NCI-H446 treated with DMSO at 0.1 percent for 48 hours (cell line): ENCODE data around the gene SCRN3.
"Not testable (repeated sequence)": the region's sequence is repeated elsewhere in the genome, so short reads cannot be mapped to it uniquely, and the experiment has no call there.

Source experiments
- DNase-seq: peaks from one replicate; lab custom pipeline; 2025; lab: John Stamatoyannopoulos, UW

Gene SCRN3

GRCh38 chr2:174395284-174395968, at the start of gene SCRN3:
Gene SCRN3 (plus strand): TSS chr2:174395730. CDS start chr2:174398284, 2,554 bp downstream.
- peak; percentile 3 for DNase-seq

- no peak for DNase-seq
These were observed 45.5 kb upstream of the SCRN3 start for GRCh38 chr2:174350018-174350417.

GRCh38 chr2:174350593-174351181, 44.8 kb upstream of the SCRN3 start:
- no peak for DNase-seq

GRCh38 chr2:174353004-174353403, 42.5 kb upstream of the SCRN3 start:
- no peak for DNase-seq

- DNase-seq = no peak
These were observed 39.2 kb upstream of the SCRN3 start for GRCh38 chr2:174356347-174356746.

GRCh38 chr2:174359663-174360062, 35.9 kb upstream of the SCRN3 start:
- DNase-seq = not testable (repeated sequence)

GRCh38 chr2:174362949-174363348, 32.6 kb upstream of the SCRN3 start:
- DNase-seq = no peak

- DNase-seq = not testable (repeated sequence)
These were observed 31.9 kb upstream of the SCRN3 start for GRCh38 chr2:174363492-174364225.

GRCh38 chr2:174364628-174365027, 30.9 kb upstream of the SCRN3 start:
- no peak for DNase-seq

- no peak for DNase-seq
These were observed 30.0 kb upstream of the SCRN3 start for GRCh38 chr2:174365571-174365970.

- DNase-seq = no peak
These were observed 26.8 kb upstream of the SCRN3 start for GRCh38 chr2:174368691-174369090.

GRCh38 chr2:174376967-174377366, 18.6 kb upstream of the SCRN3 start:
- no peak for DNase-seq

- no peak for DNase-seq
These were observed 11.7 kb upstream of the SCRN3 start for GRCh38 chr2:174383796-174384195.

- no peak for DNase-seq
These were observed 10.3 kb upstream of the SCRN3 start for GRCh38 chr2:174385201-174385600.

GRCh38 chr2:174388706-174389105, 6.8 kb upstream of the SCRN3 start:
- not testable (repeated sequence) for DNase-seq

GRCh38 chr2:174389542-174389941, 6.0 kb upstream of the SCRN3 start:
- DNase-seq = no peak

- not testable (repeated sequence) for DNase-seq
These were observed 5.2 kb upstream of the SCRN3 start for GRCh38 chr2:174390303-174390702.

- no peak for DNase-seq
These were observed 2.8 kb upstream of the SCRN3 start for GRCh38 chr2:174392706-174393105.

GRCh38 chr2:174395969-174396630, 570 bp downstream of the SCRN3 start:
- DNase-seq = no peak

GRCh38 chr2:174397773-174398172, 2.2 kb downstream of the SCRN3 start:
- no peak for DNase-seq

- DNase-seq = no peak
These were observed 3.6 kb downstream of the SCRN3 start for GRCh38 chr2:174399171-174399570.

- no peak for DNase-seq
These were observed 5.3 kb downstream of the SCRN3 start for GRCh38 chr2:174400853-174401252.

- no peak for DNase-seq
These were observed 8.1 kb downstream of the SCRN3 start for GRCh38 chr2:174403628-174404027.
